Endothelial cell of umbilical vein (primary cell): ENCODE data around the gene UHRF1. TPM values are rescaled to one million over a fixed set of nuclear protein-coding genes. Genes with fewer than 3 reads are reported as not detected.
"Not testable (repeated sequence)": the region's sequence is repeated elsewhere in the genome, so short reads cannot be mapped to it uniquely, and the experiment has no call there.

Experiments used
- BruUV-seq: library from RNA; stranded (reverse); fragments of 400-500 nt; replicated peaks from 2 replicates; lab custom pipeline; 2021; lab: Mats Ljungman, UMichigan
- CTCF ChIA-PET: fragments of 300-600, 350-600 bp; sonication (Branson Sonifier 250); formaldehyde crosslinking; loops from one replicate; lab custom pipeline; 2021; ENCODE audit warnings: antibody characterized with exemption, inconsistent platforms; lab: Charles Lee
- POLR2A ChIA-PET: fragments of 300-600, 350-600 bp; sonication (Branson Sonifier 250); formaldehyde crosslinking; loops from one replicate; lab custom pipeline; 2021; ENCODE audit warnings: antibody characterized with exemption, inconsistent platforms; lab: Charles Lee
- DNase-seq: peaks from one replicate; pipeline ENCODE4 v3.0.0-alpha.2; 2011; ENCODE audit warnings: low read depth, low spot score
- FAIRE-seq: peaks from 2 replicates; lab custom pipeline; 2011; peaks lifted over from hg19 to GRCh38; lab: Jason Lieb, UNC
- H2AFZ ChIP-seq: 2 replicates; pipeline ENCODE4 v1.6.0; 2012; ENCODE audit warnings: low read depth, low read length, control low read depth, inconsistent platforms
- H3K27ac ChIP-seq: 2 replicates; pipeline ENCODE4 v1.5.1; 2011; ENCODE audit warnings: low read depth, mild to moderate bottlenecking, control low read depth, low read length, moderate library complexity; ENCODE audit not compliant: insufficient read depth
- H3K27me3 ChIP-seq, 2 experiments: 2 replicates each; pipeline versions ENCODE4 v1.6.0 to v1.6.1; 2011; ENCODE audit warnings: low read length in 2 of 2, mixed read lengths in 1 of 2; ENCODE audit not compliant: control insufficient read depth in 2 of 2, insufficient read depth in 2 of 2
- H3K36me3 ChIP-seq, 2 experiments: 2 replicates in 1 of 2; 3 replicates in 1 of 2; pipeline ENCODE4 v1.5.1; 2011; ENCODE audit warnings: low read length in 2 of 2, mild to moderate bottlenecking in 1 of 2, moderate library complexity in 1 of 2; ENCODE audit not compliant: control insufficient read depth in 2 of 2, insufficient read depth in 2 of 2; ENCODE audit errors: extremely low read depth in 1 of 2
- H3K4me1 ChIP-seq: 3 replicates; pipeline ENCODE4 v1.5.1; 2011; ENCODE audit warnings: mild to moderate bottlenecking, low read length; ENCODE audit not compliant: control insufficient read depth, insufficient read depth; ENCODE audit errors: extremely low read depth
- H3K4me2 ChIP-seq: 2 replicates; pipeline ENCODE4 v1.6.1; 2011; ENCODE audit warnings: low read length, control low read depth, mixed read lengths; ENCODE audit not compliant: insufficient read depth
- H3K4me3 ChIP-seq, 3 experiments: fragments of 200-600 bp in 1 of 3; sonication (generic), shearing (Covaris generic) in 1 of 3; replicated peaks in 1 of 3; 2 replicates each; pipeline ENCODE4 v1.5.1; 2011 to 2016; ENCODE audit warnings: control low read depth in 3 of 3, low read length in 3 of 3, mild to moderate bottlenecking in 2 of 3, inconsistent platforms in 1 of 3, low read depth in 1 of 3, moderate library complexity in 1 of 3; ENCODE audit not compliant: insufficient read depth in 1 of 3
- H3K79me2 ChIP-seq: 2 replicates; pipeline ENCODE4 v1.6.0; 2012; ENCODE audit warnings: low read length, inconsistent platforms; ENCODE audit not compliant: control insufficient read depth, insufficient read depth
- H3K9ac ChIP-seq: replicated peaks from 2 replicates; pipeline ENCODE3; 2011; ENCODE audit warnings: low read length, control low read depth; ENCODE audit not compliant: insufficient read depth; ENCODE audit errors: extremely low read depth
- H3K9me1 ChIP-seq: replicated peaks from 3 replicates; pipeline ENCODE4 v1.6.0; 2011; ENCODE audit warnings: mild to moderate bottlenecking, low read length; ENCODE audit not compliant: control insufficient read depth, insufficient read depth; ENCODE audit errors: extremely low read depth
- H3K9me3 ChIP-seq: replicated peaks from 2 replicates; pipeline ENCODE4 v1.5.1; 2012; ENCODE audit warnings: low read length, inconsistent platforms; ENCODE audit not compliant: control insufficient read depth, insufficient read depth
- H4K20me1 ChIP-seq: replicated peaks from 2 replicates; pipeline ENCODE3; 2011; ENCODE audit warnings: mild to moderate bottlenecking, low read length; ENCODE audit not compliant: control insufficient read depth, insufficient read depth; ENCODE audit errors: extremely low read depth
- CTCF ChIP-seq, 2 donors: IDR thresholded peaks; 1 replicate in 1 of 2; 2 replicates in 1 of 2; pipeline ENCODE4 v1.5.1; 2011; ENCODE audit warnings: low read length in 2 of 2, mild to moderate bottlenecking in 2 of 2, moderate library complexity in 2 of 2, control low read depth in 1 of 2, inconsistent platforms in 1 of 2, low read depth in 1 of 2; ENCODE audit not compliant: insufficient read depth in 1 of 2; ENCODE audit errors: extremely low read depth in 1 of 2
- GATA2 ChIP-seq: IDR thresholded peaks from 2 replicates; pipeline ENCODE4 v1.7.0; 2011; ENCODE audit warnings: low read depth, mild to moderate bottlenecking, moderate library complexity, mixed read lengths, low read length; ENCODE audit not compliant: insufficient read length, insufficient read depth
- MAX ChIP-seq: IDR thresholded peaks from 2 replicates; pipeline ENCODE4 v1.6.1; 2011; ENCODE audit not compliant: insufficient read depth, insufficient read length
- MYC ChIP-seq: IDR thresholded peaks from one replicate; pipeline ENCODE4 v1.6.1; 2011; ENCODE audit warnings: mild to moderate bottlenecking, low read depth, low read length
- POLR2A ChIP-seq: IDR thresholded peaks from 2 replicates; pipeline ENCODE4 v1.6.1; 2012; ENCODE audit warnings: low read depth, mild to moderate bottlenecking, control low read depth, low read length
- POLR2AphosphoS5 ChIP-seq: IDR thresholded peaks from 2 replicates; pipeline ENCODE4 v1.6.1; 2012; ENCODE audit warnings: low read depth, mild to moderate bottlenecking, control low read depth, low read length, moderate library complexity; ENCODE audit not compliant: insufficient read depth
- dilution Hi-C: fragments of 300-500 bp; cut with MboI; formaldehyde crosslinking; loops from one replicate; pipeline ENCODE4 v1.15.0; 2019; ENCODE audit warnings: low sequenced_read_pairs; ENCODE audit not compliant: extremely low pct_ligation_motif_present
- intact Hi-C: fragments of 100-400 bp; cut with micrococcal nuclease; formaldehyde crosslinking; loops from one replicate; pipeline ENCODE4 v1.10.0; 2022
- polyA plus RNA-seq, 4 experiments: library from polyadenylated mRNA; depleted of rRNA in 3 of 4; stranded (reverse) in 3 of 4; unstranded in 1 of 4; fragments of >200 nt; gene quantifications; 2 replicates each; pipeline versions ENCODE4 v1.2.1 to v1.2.3, GENCODE V29; 2011 to 2012; ENCODE audit warnings: missing spikeins in 1 of 4
- total RNA-seq: library from RNA; stranded (reverse); gene quantifications from 2 replicates; pipeline ENCODE4 v1.2.3, GENCODE V29; 2021

The UHRF1 gene
- total and polyA plus RNA-seq, 2 donors (not counting 3 experiments of a cell fraction or from before 2014, with no cell fraction given): 13.3 to 76.8 TPM

GRCh38 chr19:4952945-4953344, 43.6 kb downstream of the UHRF1 start:
- BruUV-seq: no TSS peak
- H3K27ac ChIP-seq: no peak overlapping the region
- intact Hi-C loops (no loop called here), dilution Hi-C loops (no loop called here)
- DNase-seq: no peak
- no peaks in the 10 kb centered on the region for H4K20me1 ChIP-seq
- no peak for TF ChIP-seq MYC
- no peak for TF ChIP-seq POLR2A
- no peak for TF ChIP-seq GATA2
- TF ChIP-seq POLR2AphosphoS5: no peak
- no peak for TF ChIP-seq CTCF (IDR thresholded peaks at IDR 0.05; ENCODE audit: extremely low read depth in 1 of 2, insufficient read depth in 1 of 2, low read depth in 1 of 2, low read length in 2 of 2)
- no peak for TF ChIP-seq MAX
- H3K27me3 ChIP-seq: no peaks in the 10 kb centered on the region
- H3K9me3 ChIP-seq: no peaks in the 10 kb centered on the region
- no peak overlapping the region for H2AFZ ChIP-seq
- no peak overlapping the region for H3K9ac ChIP-seq
- FAIRE-seq: no peak
- POLR2A ChIA-PET: no interaction called here
- no peaks in the 10 kb centered on the region for H3K9me1 ChIP-seq
- no peaks in the 10 kb centered on the region for H3K4me1 ChIP-seq
- no peak overlapping the region for H3K4me2 ChIP-seq
- H3K4me3 ChIP-seq: no peak overlapping the region
- H3K36me3 ChIP-seq: peaks cover 0 to 6% of the 10 kb centered on the region in 2 experiments
- H3K79me2 ChIP-seq: no peaks in the 10 kb centered on the region
- CTCF ChIA-PET: interaction anchor here (1.4 to 1.8 kb wide), 2 partner anchors 15 to 20 kb away, joined by 3 to 4 read pairs; no protein-coding TSS in a partner anchor

- FAIRE-seq, H4K20me1 ChIP-seq, H3K27ac ChIP-seq, BruUV-seq, H3K4me1 ChIP-seq, H3K4me3 ChIP-seq, H3K79me2 ChIP-seq, POLR2A ChIA-PET, H3K9ac ChIP-seq, DNase-seq, dilution Hi-C loops, H3K4me2 ChIP-seq, CTCF ChIA-PET, H2AFZ ChIP-seq, H3K36me3 ChIP-seq, H3K27me3 ChIP-seq, H3K9me1 ChIP-seq, H3K9me3 ChIP-seq, intact Hi-C loops: not testable (repeated sequence)
Measured at GRCh38 chr19:4954320-4955149, 45.2 kb downstream of the UHRF1 start.
